HG03175 (cell line): Measurements from ENCODE around the gene DNAH10.
"Not testable (repeated sequence)": the region's sequence is repeated elsewhere in the genome, so short reads cannot be mapped to it uniquely, and the experiment has no call there.

ENCODE experiments used
- ATAC-seq: cut with Tn5 transposase; IDR thresholded peaks from one replicate; pipeline ENCODE4 v1.9.1; 2021; ENCODE audit warnings: mild to moderate bottlenecking, moderate library complexity; ENCODE audit not compliant: unreplicated experiment

DNAH10 gene

DNA sequence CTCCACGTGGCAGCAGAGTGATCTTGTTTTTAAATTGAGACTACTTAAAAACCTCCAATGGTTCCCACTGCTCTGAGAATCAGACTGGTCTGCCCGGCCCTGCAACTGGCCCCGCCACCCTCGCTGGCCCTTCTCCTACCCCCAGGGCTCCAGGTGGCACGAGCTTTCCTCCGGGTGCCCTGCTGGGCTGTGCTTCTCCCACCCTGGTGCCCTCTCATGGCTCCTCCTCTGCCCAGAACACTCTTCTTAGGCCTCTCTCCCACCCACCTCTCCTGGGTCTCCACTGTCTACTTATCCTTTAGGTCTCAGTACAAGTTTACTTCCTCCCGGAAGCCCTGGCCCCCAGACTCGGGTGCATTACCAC lies 184.0 kb downstream of the DNAH10 start:
- ATAC-seq, result no peak

DNA sequence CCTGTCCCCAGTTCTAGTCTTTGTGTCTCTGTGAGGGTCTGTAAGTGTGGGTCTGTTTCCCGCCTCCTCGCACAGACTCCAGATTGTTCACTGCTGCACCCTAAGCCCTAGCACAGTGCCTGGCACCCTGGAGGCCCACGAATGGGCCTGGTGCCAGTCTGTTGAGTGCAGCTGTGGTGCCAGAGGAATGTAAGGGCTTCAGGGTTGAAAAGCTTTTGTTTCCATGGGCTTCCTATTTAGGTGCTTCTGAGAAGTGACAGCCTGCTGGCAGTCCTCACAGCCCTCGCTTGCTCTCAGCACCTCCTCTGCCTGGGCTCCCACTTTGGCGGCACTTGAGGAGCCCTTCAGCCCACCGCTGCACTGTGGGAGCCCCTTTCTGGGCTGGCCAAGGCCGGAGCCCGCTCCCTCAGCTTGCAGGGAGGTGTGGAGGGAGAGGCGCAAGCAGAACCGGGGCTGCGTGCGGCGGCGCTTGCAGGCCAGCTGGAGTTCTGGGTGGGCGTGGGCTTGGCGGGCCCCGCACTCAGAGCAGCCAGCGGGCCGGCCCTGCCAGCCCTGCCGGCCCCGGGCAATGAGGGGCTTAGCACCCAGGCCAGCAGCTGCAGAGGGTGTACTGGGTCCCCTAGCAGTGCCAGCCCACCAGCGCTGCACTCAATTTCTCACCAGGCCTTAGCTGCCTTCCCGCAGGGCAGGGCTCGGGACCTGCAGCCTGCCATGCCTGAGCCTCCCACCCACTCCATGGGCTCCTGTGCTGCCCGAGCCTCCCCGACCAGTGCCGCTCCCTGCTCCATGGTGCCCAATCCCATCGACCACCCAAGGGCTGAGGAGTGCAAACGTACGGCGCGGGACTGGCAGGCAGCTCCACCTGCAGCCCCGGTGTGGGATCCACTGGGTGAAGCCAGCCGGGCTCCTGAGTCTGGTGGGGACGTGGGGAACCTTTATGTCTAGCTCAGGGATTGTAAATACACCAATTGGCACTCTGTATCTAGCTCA lies 184.7 kb downstream of the DNAH10 start:
- ATAC-seq, result not testable (repeated sequence)

DNA sequence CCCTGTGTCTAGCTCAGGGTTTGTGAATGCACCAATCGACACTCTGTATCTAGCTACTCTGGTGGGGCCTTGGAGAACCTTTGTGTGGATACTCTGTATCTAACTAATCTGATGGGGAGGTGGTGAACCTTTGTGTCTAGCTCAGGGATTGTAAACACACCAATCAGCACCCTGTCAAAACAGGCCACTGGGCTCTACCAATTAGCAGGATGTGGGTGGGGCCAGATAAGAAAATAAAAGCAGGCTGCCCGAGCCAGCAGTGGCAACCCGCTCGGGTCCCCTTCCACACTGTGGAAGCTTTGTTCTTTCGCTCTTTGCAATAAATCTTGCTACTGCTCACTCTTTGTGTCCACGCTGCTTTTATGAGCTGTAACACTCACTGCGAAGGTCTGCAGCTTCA lies 185.4 kb downstream of the DNAH10 start:
- ATAC-seq, result not testable (repeated sequence)

DNA sequence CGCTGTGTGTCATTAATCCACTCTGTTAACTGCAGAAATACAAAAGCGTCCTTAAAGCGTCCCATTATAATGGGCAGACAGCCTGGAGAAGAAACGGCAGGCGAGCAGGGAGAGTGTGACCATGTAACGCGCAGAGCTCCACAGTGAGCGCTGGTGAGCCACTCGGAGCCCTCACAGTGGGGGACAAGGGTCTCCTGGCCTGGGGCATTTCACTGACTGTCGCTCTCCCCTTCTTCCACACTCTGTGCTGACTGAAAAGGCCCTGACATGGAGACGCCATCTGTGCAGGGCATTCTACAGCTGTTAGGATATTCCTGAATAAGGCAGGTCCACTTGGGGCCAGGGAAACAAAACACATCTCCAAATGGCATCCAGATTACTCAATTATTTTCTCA lies 186.3 kb downstream of the DNAH10 start:
- ATAC-seq, result no peak

DNA sequence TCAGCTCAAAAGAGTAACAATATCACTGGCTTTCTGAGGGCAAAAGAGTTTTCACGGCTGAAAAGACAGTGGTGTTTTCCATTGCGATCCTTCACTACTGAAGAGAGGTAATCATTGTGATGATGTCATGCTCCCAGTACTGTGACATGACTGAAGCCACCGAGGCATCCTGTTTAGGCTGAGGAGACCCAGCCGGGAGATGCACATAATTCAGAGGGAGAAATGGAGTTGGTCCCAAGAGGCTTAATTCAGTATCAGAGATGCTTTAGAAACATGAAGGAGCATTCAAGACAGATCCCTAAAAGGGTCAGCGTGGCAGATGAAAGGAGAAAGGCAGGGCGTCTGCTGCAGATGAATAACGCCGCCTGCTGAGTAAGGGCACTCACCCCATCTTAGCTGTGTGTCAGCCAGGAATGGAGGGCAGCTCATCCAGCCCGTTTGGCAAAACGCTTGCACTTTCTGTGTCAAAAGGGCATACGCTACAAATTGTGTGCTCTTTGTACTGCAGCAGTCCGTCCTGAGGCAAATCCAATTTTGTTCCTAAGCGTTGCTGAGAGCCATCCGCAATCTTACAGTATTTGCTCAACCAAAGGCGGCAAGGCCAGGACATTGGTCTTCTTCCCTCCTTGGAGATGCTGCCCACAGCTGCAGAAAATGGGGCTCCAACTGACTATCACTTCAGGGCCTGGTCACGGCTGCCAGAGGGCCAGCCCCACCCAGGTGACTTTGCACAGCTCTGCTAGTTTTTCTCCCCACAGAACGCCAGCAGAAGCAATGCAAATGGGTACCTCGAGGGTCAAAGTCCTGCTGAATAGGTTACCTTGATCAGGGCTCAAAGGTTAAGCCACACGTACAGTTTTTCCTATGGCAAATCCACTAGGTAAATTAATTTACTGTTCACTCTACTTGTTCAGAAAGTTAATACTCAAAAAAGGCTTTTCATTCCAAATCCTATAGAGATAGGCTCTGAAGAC lies 187.0 kb downstream of the DNAH10 start:
- ATAC-seq, result no peak

DNA sequence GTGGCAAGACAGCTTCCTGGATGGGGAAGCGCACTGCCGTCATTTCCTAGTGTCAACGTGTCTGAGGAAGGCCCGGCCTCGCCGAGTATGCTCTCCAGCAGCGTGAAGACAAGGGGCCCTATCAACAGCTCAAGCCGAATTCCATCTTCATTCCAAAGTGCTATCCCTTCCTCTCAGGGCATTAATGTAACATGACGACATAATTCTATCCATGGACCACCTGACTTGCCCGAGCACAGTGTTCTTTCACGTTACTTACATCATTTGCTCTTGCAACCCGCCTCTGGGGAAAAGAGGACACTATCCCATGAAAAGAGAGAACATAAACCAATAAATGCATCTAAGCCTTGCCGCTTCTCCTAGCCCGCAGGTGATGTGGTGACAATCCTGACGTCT lies 187.7 kb downstream of the DNAH10 start:
- no peak for ATAC-seq

DNA sequence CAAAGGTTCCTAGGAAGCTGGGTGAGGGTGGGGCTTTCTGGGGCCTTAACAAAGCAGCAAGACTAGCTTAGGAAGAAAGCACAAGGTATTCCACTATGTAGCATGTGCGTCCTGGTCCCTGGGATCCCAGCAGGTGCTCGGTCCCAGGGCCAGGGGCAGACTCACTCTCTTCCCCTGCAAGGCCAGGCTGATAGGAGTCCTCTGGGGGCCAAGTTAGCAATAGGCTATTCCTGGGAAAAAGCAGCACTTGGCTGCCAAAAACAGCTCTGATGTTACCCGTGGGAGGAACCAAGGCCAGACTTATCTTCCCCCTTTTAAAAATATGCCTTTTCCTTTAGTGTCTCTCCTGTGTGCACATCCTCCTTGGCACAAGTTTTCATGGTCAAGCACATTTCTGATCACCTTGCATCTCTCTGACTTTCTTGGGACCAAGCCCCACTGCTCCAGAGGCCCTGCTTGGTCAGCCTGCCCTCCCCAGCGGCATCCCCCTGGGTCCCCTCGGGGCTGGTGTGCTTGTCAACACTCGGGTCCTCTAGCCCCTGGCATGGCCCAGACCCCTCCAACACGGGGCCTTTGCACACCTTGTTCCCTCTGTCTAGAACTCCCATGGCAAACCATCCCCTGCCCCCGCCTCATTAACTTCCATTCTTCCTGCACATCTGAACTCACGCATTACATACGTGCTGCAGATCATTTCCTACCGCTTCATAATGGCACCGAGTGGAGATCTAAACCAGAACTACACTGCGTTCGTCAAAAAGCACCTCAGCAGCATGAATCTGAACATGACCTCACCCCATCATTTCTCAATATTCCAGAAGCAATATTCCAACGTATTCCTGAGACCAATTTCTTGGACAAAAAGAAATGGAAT lies 188.6 kb downstream of the DNAH10 start:
- ATAC-seq, result no peak

DNA sequence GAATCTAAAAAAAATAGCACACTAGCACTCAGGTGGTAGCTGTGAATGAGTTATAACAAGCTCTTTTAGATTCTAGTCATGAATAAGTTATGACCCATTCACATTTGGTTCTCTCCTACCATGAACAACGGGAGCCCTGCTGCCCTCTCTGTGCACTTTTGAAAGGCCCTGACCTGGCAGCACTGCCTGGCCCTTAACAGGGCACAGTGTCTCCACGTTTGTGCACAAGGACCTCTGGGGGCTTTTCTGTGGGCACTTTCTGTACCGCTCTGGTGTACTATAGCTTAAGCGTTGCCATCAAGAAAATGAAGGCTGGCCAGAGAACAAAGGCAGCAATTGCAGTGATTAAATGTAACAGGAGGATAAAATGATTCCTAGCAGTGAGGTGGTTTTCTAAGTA lies 189.4 kb downstream of the DNAH10 start:
- no peak for ATAC-seq

DNA sequence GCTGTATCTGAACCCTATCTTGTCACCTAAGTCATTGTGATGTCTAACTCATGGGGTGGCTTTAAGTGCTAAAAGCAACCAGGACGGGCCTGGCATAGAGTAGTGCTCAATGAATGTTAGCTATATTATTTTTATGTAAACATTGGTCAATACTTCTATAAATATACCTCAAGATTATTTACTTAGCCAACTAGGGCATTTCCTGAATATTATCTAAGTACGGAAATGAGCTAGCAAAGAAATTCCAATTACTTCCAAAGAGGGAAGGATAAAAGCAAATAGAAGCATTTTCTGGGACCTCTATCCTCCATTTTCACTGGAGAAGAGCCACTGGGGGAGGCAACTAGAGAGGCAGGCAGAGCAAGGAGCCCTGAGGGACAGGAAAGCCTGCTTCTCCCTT lies 189.9 kb downstream of the DNAH10 start:
- no peak for ATAC-seq

DNA sequence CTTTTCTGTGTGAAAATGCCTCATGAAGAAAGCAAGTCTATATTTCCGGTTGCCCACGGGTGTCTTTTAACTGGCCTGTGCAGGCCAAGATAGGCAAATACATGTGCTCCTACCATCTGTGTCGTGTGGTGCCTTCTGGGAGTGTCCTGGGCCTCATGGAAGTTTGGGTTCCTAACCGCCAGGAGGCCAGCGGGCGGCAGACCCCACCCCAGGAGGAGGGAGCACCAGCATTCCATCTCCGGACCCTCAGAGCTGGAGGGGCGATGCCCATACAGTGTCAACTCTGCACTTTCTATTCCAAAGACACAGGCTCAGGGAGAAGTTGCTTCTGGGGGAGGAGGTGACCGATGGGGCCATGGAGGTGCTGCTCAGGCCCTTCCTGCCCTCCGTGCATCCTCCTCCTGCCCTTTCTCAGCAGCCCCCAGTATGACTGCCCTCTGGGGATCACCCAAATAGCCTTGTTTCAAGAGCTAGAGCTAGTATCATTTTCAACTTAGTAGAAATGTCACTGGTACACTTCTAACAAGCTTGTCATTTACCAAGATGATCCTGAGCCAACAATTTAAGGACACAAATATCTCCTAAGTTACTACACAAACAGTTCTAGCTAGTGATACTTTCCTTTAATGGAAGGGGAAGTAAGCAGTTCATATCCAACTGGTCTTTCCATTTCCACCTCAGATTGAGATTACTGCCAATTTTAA lies 192.7 kb downstream of the DNAH10 start:
- ATAC-seq, result no peak

DNA sequence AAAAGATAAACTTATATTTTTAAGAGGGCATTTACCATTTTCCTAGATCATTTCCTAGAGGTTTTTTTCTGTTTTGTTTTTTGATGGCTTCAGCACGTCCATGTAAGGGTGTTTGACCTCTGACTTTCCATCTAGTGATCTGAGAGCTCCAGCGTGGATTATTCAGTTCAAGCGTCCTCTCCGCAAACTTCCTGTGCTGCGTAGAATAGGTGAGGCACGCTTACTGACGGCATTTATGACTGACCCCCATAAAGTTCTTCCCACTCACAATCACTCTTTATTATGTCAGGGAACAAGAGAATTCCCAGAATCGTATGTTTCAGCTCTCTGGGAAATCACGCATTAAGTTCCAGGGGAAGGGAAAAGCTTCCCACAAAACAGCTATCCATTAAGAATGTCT lies 194.1 kb downstream of the DNAH10 start:
- no peak for ATAC-seq

DNA sequence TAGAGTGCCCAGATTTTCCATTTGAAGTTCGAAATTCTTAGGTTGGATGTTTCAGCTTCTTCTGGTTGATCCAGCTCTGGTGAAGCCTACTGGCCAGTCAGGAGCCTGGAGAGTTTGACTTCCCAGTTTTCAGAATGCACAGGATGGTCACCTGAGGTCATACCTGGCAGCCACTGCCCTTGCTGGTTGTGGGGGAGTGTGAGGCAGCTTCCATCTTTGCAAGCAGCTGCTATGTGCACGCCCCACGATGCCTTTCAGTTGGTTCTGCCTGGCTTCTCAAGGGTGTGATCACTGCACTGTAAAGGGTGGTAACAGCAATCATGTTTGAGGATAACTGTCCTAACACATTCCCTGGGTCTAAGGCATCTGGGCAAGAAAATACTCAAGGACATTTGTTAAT lies 195.1 kb downstream of the DNAH10 start:
- no peak for ATAC-seq

DNA sequence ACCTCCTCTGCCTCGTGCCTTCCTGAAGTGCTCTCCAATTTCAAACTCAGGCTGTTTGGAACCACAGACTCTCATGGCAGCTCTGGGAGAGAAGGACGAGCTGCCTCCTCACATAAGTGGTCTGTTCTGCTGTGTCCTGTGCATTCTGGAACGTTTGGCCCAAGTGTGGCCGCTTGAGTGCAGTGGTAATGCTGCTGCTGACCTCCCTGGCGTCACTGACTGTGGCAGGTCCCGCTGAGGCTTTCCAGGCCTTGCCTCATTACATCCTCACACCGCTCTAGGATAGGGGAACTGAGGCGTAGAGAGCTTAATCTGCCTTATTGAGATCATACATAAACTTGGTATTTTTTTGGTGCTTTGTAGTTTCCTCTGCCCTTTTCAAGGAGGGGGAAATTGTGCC lies 196.4 kb downstream of the DNAH10 start:
- ATAC-seq, result no peak

DNA sequence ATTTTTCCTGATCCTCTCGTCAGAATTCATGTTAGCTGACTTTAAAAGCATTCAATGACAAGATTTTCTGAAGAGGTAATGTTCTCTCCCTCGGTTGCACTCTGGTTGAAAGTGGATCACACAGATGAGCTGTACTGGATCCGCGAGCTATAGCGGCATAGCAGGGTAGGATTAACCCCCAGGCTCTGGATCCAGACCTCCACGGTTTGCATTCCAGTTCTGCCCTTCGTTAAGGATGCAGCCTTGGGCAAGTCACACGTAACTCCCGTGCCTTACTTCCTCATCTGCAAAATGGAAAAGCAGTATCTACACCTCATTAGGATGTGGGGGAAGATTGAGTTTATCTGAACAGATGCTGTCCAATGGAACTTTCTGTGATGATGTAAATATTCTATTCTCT lies 196.8 kb downstream of the DNAH10 start:
- ATAC-seq, result no peak

DNA sequence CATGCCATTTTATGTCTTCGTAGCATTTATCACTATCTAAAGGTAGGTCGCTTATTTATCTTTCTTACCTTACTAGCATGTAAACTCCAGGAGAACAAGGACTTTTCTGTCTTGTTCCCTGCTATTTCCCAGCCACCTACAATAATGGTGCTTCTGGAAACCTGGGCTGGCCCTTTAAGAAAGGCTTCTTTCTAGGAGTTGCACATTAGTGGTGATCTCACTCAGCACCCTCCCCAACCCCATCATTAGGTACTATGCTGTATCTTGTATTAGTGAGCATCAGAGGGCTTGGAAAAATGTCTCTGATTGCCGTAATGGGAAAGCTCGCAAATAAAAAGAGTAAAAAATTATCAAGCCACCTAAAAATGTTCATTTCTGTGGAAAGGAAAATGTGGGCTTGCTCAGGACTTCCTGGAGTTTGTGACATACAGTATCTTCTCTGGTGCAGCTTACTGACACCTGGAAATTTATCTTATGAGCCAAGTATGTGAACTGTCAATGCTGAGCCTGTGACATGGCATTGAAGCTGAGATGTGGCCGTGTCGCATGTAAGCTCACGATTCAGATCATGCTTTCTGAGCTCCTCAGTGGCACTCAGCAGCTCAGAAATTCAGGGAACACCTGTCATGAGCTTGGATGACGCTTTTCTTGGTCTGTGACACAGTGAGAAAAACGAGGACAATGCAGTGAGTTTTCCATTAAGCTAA lies 198.1 kb downstream of the DNAH10 start:
- no peak for ATAC-seq

DNA sequence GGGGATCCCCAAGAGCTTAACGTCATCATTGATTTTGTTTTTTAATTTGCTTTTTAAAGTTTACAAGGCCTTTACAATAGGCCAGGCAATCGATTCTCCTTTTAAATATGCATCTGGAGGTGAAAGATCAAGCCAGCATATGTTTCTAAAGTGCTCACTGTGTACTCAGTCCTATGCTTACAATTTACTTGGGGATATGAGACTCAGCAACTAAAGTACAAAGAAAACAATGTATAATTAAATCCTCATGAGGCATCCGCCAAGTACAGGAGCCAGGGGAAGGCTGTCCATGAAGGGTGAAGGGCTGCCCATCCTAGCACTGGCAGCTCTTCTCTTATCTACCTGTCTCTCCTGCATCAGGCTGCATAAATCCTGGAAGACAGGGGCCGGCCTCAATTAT lies 198.8 kb downstream of the DNAH10 start:
- ATAC-seq, result no peak

DNA sequence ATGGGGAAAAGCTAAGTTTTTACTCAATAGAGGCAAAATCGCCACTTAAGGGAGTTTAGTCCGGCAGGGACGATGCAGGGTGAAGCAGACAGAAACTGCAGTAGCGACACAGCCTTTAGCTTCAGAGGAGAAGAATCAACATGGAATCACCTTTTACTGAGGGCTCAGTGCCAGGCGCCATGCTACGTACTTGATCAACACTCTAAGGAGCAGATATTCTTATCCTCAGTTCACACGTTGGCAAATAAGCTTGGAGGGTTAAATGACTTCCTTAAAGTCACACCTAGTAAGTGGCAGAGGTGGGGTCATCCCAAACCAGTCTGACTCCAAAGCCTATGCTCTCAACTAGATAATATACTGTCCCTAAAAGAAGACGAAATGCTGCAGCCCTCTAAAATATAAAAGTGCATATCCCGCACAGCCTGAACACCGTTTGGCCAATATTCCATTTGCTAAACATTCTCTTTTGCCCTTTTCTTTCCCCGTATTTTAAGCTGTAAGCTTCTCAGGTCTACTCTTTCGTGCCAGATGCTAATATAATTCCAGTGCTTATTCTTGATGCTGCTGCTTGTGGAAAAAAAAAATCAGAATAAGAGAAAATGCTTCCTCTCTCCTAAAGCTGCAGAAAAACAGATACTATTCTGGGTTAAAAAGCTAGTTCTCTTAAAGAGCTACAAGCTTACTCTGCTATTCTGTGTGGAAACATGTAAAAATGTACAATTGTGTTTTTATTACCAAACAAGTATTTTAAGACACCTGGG lies 199.7 kb downstream of the DNAH10 start:
- no peak for ATAC-seq

DNA sequence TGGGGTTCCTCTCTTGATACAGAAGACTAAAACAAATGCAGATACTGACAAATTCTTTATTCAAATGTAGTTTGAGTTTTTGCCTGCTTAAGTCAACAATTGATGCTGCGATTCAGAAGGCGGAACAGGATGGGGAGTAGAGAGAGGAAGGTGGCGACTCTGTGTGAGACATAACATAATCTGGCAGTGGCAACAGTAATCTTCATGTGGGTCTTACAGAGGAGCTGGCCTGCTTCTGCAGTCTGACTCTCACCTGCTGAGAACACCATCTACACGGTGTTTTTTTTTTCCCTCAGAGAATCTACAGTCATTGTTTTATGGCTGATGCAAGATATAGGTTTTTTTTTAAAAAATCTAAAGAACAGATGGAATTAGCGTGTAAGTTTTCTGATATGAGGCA lies 200.4 kb downstream of the DNAH10 start:
- no peak for ATAC-seq

DNA sequence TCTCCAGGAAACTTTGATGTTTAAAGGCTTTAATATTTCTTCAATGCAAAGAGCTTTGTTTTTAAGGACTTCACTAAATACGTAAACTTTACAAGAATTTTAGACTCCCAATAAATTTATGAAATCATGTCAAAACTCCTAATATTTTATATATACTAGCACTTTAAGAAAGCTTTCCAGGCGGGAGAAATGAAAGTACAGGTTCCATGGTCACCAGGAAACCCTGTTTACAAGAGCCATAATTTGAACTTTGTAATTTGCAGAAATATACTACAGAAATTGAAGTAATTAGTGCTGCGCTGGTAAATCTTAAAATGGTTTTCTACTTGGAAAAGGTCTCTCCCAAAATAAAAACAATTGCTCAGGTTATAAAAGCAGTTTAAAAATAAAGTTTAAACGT lies 201.7 kb downstream of the DNAH10 start:
- no peak for ATAC-seq
